Activated CD4-positive, alpha-beta T cell treated with anti-CD3 and anti-CD28 coated beads for 36 hours (primary cell): ENCODE results near the gene TUBG1. TPM values are rescaled to one million over a fixed set of nuclear protein-coding genes. Genes with fewer than 3 reads are reported as not detected.
"Not testable (repeated sequence)": the region's sequence is repeated elsewhere in the genome, so short reads cannot be mapped to it uniquely, and the experiment has no call there.

ENCODE experiments used
- ATAC-seq: fragments of 200-7000 bp; cut with Tn5 transposase; one replicate; pipeline ENCODE4 v1.10.0; 2021; ENCODE audit warnings: mild to moderate bottlenecking, moderate library complexity
- CTCF ChIA-PET: fragments of 350-600 bp; sonication (Branson Sonifier 250); formaldehyde crosslinking; loops from one replicate; lab custom pipeline; 2021; ENCODE audit warnings: antibody characterized with exemption; lab: Charles Lee
- POLR2A ChIA-PET: fragments of 350-600 bp; sonication (Branson Sonifier 250); formaldehyde crosslinking; loops from one replicate; lab custom pipeline; 2021; ENCODE audit warnings: antibody characterized with exemption, inconsistent platforms; lab: Charles Lee
- DNase-seq: peaks from one replicate; pipeline ENCODE4 v3.0.0-alpha.2; 2020
- H3K27ac Mint-ChIP-seq: one replicate; pipeline ENCODE4 v1.8.0; 2021; ENCODE audit warnings: mixed read lengths
- H3K27me3 Mint-ChIP-seq: one replicate; pipeline ENCODE4 v1.8.0; 2021; ENCODE audit warnings: mixed read lengths
- H3K36me3 Mint-ChIP-seq: one replicate; pipeline ENCODE4 v1.8.0; 2021; ENCODE audit warnings: low read depth, mixed read lengths
- H3K4me1 Mint-ChIP-seq: one replicate; pipeline ENCODE4 v1.8.0; 2021; ENCODE audit warnings: mixed read lengths
- H3K4me3 Mint-ChIP-seq: one replicate; pipeline ENCODE4 v1.8.0; 2021; ENCODE audit warnings: mild to moderate bottlenecking, moderate library complexity, mixed read lengths
- H3K9me3 Mint-ChIP-seq: one replicate; pipeline ENCODE4 v1.8.0; 2021; ENCODE audit warnings: low read depth, mixed read lengths
- intact Hi-C, 2 experiments: fragments of 100-400 bp; cut with DNase I in 1 of 2; cut with micrococcal nuclease in 1 of 2; formaldehyde crosslinking; loops; one replicate each; pipeline versions ENCODE4 v1.14.2 to v1.15.1; 2022 to 2024; cut with DNase I, micrococcal nuclease
- total RNA-seq, 2 experiments: library from RNA; stranded (reverse); gene quantifications; one replicate each; pipeline ENCODE4 v1.2.3, GENCODE V29; 2021

TUBG1 gene
- total RNA-seq, 2 experiments from 2014 or later: 76.1 to 102 TPM

DNA sequence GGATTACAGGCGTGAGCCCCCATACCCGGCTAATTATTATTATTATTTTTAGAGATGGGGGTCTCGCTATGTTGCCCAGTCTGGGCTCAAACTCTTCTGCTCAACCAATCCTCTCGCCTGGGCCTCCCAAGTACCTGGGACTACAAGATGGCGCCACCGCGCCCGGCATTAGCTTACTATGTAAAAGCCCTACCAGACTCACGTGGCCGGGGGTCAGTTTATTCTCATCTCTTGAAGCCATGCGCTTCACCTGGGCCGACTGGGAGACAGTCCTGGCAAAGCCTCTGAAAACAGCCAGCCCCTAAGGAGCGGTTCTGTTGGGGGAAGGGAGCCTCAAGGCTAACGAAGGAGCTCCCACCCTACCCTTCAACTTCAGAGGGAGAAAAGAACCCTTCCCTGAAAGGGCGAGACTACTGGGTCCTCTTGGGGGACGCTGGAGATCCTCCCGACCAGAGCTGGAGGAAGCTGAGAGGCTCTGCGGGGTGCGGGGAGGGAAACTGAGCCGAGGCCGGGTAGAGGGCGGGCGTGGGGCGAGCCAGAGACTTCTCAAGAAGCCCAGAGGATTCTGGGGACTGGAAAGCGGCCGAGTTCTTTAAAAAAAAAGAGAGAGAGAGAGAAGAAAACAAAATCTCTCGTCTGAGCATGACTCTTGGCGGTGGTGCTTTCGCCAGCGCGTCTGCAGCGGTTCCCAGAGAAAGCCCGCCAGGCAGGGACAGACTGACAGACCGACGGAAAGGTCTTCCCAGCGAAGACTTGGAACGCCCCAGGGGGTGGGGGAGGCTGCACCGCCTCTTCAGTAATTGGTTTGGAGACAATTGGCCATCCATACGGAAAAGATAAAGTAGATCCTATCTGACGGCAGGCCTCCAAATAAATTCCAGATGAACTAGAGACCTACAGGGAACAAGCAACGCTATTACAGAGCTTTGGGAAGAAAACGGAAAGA, 44.0 kb downstream of the TUBG1 start:
- intact Hi-C loops: no loop called here
- ATAC-seq (no peak), DNase-seq (no peak)
- peaks cover 17% of the 10 kb centered on the region for H3K4me1 Mint-ChIP-seq
- no peaks in the 10 kb centered on the region for H3K36me3 Mint-ChIP-seq
- H3K9me3 Mint-ChIP-seq: no peaks in the 10 kb centered on the region
- peaks cover 5% of the 10 kb centered on the region for H3K27me3 Mint-ChIP-seq
- CTCF ChIA-PET: interaction anchor here (0.6 to 0.7 kb wide), 2 partner anchors 10 to 75 kb away, joined by 3 to 4 read pairs; no protein-coding TSS in a partner anchor
- POLR2A ChIA-PET: interaction anchor here (0.6 kb wide), 1 partner anchor 10 kb away, joined by 6 read pairs; no protein-coding TSS in a partner anchor
- H3K27ac Mint-ChIP-seq: no peak overlapping the region
- no peak overlapping the region for H3K4me3 Mint-ChIP-seq

DNA sequence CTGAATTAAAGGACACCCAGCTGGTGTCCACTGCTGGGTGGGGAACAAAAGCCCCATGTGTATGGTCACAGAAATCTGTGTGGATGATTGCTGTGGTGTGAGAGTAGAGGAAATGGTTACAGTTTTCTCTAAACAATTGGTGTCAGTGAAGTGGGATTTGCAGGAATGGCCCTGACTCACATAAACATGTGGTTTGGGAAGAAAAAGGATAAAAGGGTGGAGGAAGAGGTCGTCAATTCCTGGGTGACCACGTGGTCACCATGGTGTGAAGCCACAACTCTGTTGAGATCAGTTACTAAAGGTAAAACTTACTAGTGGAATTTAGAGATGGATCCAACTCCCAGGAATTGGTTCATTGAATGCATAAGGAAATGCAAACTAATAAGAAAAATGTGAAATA, 46.0 kb downstream of the TUBG1 start:
- intact Hi-C loops: no loop called here
- no peak overlapping the region for H3K27ac Mint-ChIP-seq
- H3K4me3 Mint-ChIP-seq: no peak overlapping the region
- peaks cover 26% of the 10 kb centered on the region for H3K4me1 Mint-ChIP-seq
- no peak for ATAC-seq
- CTCF ChIA-PET: no interaction called here
- no peaks in the 10 kb centered on the region for H3K36me3 Mint-ChIP-seq
- DNase-seq: no peak
- H3K27me3 Mint-ChIP-seq: peaks cover 5% of the 10 kb centered on the region
- POLR2A ChIA-PET: no interaction called here
- no peaks in the 10 kb centered on the region for H3K9me3 Mint-ChIP-seq

DNA sequence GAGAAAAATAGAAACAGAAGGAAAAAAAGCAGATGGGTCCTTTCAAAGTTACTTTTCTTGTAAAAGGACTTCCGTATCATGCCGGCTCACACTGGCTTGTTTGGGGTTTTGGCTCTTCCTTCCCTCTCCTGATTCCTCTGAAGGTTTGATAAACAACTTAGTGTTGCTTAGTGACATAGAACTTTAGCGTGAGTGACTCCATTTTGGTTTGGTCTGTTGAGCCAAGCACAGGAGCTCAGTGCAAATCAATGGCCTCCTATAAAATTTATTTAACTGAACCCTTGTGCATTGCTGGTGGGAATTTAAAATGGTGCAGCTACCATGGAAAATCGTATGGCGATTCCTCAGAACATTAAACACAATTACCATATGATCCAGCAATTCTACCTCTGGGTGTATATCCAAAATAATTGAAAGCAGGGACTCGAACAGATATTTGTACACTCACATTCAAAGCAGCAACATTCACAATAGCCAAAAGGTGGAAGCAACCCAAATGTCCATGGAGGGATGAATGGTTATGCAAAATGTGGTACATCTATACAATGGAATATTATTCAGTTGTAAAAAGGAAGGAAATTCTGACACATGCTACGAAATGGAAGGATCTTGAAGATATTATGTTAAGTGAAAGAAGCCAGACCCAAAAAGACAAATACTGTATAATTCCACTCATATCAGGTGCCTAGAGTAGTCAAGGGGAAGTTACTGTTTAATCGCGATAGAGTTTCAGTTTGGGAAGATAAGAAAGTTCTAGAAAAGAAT, 48.5 kb downstream of the TUBG1 start:
- Mint-ChIP-seq H3K4me1 (peaks cover 26% of the 10 kb centered on the region), H3K27ac (peak overlapping the region; percentile 29), H3K4me3 (peak overlapping the region; percentile 86), H3K9me3 (no peaks in the 10 kb centered on the region), H3K36me3 (no peaks in the 10 kb centered on the region), H3K27me3 (peaks cover 3% of the 10 kb centered on the region)
- ATAC-seq (no peak), DNase-seq (no peak)
- intact Hi-C loops: no loop called here
- ChIA-PET POLR2A (no interaction called here), CTCF (interaction anchor here (1.1 kb wide), 1 partner anchor 78 kb away, joined by 4 read pairs; no protein-coding TSS in a partner anchor)

DNA sequence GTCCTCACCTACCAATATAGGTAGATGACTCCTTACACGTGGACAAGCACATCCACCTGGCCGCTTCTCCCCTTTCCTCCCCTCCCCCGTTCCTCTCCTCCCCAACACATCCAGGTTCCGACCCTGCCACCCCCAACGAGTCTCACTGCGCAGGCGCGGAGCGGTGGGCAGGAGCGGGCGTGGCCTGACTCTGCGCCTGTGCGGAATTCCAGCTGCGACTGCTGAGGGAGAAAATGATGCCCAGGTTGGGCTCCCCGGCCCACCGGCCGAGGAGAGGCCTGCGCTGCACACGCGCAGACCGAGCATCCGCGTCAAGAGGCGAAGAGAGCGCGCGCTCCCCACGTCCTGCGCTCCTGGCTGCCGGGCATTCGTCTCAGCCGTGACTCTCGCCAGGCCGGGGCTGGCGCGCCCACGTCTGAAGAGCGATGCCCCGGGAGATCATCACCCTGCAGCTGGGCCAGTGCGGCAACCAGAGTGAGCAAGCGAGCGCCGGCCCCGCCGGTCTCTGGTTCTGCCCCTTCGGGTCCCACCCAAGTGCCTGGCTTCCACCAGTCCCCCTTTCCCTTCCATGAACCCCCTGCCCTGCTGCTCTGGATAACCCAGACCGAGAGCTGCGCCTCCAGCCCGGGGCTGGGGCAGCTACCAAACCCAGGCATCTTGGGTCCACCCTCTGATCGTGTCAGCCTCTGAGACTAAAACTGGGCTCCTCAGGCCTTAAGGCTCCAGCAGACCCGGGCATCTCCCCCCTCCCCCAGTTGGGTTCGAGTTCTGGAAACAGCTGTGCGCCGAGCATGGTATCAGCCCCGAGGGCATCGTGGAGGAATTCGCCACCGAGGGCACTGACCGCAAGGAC, 49.8 kb downstream of the TUBG1 start, which contains the start of gene TUBG2:
Gene TUBG2 (plus strand): TSS at position 206 of the 853 bp plus-strand sequence. CDS start 220 bp downstream, at position 426.
- Mint-ChIP-seq H3K36me3 (no peaks in the 10 kb centered on the region), H3K27ac (peak within 1 kb of the TSS; percentile 67), H3K9me3 (no peaks in the 10 kb centered on the region), H3K4me1 (peaks cover 26% of the 10 kb centered on the region), H3K27me3 (no peaks in the 10 kb centered on the region), H3K4me3 (peak within 1 kb of the TSS; percentile 86)
- intact Hi-C loops: loop anchor here in 1 of 2 experiments (1.0 kb wide), 2 partner anchors 18 to 50 kb away; partner anchors contain the start of genes RETREG3 and TUBG1
- POLR2A ChIA-PET: interaction anchor here (0.6 kb wide), 1 partner anchor 50 kb away, joined by 9 read pairs; the partner anchor contains the start of gene TUBG1
- DNase-seq: peak; percentile 83
- ATAC-seq: peak; percentile 73
- CTCF ChIA-PET: interaction anchor here (0.6 to 1.7 kb wide), 4 partner anchors 20 to 157 kb away, joined by 3 to 8 read pairs (median 4); partner anchors contain the start of gene PSMC3IP

DNA sequence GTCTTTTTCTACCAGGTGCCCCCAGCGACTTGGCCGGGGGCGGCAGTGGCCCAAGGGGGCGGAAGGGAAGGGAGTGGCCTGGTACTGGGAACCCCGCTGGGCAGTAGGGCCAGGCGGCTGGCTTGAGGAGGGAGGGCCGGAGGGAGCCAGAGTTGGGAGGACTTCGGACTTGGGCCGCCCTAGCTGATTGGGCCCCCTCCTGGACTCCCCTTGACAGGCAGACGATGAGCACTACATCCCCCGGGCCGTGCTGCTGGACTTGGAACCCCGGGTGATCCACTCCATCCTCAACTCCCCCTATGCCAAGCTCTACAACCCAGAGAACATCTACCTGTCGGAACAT, 50.4 kb downstream of the TUBG1 start:
- H3K36me3 Mint-ChIP-seq, POLR2A ChIA-PET, H3K9me3 Mint-ChIP-seq, DNase-seq, ATAC-seq, H3K27me3 Mint-ChIP-seq, H3K27ac Mint-ChIP-seq: not testable (repeated sequence)
- Mint-ChIP-seq H3K4me1 (peaks cover 26% of the 10 kb centered on the region), H3K4me3 (peak overlapping the region; percentile 86)
- intact Hi-C loops: loop anchor here in 1 of 2 experiments (1.0 kb wide), 2 partner anchors 17 to 51 kb away; partner anchors contain the start of genes RETREG3 and TUBG1
- CTCF ChIA-PET: interaction anchor here (0.9 to 1.7 kb wide), 2 partner anchors 19 to 82 kb away, joined by 4 to 8 read pairs; partner anchors contain the start of gene PSMC3IP

DNA sequence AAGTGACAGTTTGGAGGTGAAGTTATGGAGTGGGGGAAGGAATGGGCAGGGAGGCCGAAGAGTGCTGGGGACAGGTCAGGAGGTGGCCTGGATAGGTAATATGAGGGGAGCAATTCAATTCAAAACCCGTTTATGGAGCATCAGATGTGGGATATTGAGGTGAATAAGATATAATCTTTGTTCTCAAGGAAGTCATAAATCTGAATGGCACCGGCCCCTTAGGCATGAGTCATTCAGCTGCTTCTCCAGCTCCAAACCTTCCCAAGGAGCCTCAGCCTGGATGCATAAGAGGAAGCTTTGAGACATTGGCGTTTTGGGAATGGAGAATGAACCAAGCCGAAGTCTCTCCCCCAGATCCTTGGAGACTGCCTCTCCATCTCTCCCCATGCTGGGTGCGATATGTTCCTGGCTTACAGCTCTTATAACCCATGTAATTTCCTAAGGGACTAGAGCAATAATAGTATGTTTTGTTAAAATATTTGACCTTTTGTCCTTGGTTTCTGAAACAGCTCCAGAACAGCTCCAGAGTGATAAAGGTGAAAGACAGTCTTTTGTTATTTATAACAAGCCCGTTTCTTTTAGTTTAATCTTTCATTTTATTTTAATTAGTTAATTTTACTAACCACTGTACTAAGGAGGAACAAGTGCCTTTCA, 51.3 kb downstream of the TUBG1 start:
- Mint-ChIP-seq H3K36me3 (peaks cover 4% of the 10 kb centered on the region), H3K4me3 (no peak overlapping the region), H3K9me3 (no peaks in the 10 kb centered on the region), H3K27ac (no peak overlapping the region), H3K4me1 (peaks cover 21% of the 10 kb centered on the region), H3K27me3 (no peaks in the 10 kb centered on the region)
- DNase-seq: no peak
- POLR2A ChIA-PET: no interaction called here
- intact Hi-C loops: no loop called here
- no peak for ATAC-seq
- CTCF ChIA-PET: interaction anchor here (0.6 to 1.4 kb wide), 7 partner anchors 20 to 476 kb away, joined by 3 to 8 read pairs (median 4); partner anchors contain the start of genes HCRT, RETREG3 and TUBG1

Other genes with a start within 250 kb of the TUBG1 start
- gene STAT3, start 221.2 kb upstream of the TUBG1 start, total RNA-seq: 100 to 1,000 TPM; 332 to 345 TPM
- 1 to 10 TPM; 4.2 to 4.4 TPM for gene CAVIN1, start 186.4 kb upstream of the TUBG1 start, total RNA-seq
- 10 to 100 TPM; 13.3 to 15.9 TPM for gene ATP6V0A1, start 150.8 kb upstream of the TUBG1 start, total RNA-seq
- gene NAGLU, start 73.4 kb upstream of the TUBG1 start, total RNA-seq: 10 to 100 TPM in 1 of 2 experiments, 1 to 10 TPM in 1; 9.7 to 12.5 TPM
- gene HSD17B1, start 56.8 kb upstream of the TUBG1 start, total RNA-seq: under 1 TPM; 0.35 to 0.41 TPM
- 100 to 1,000 TPM in 1 of 2 experiments, 10 to 100 TPM in 1; 83.3 to 105 TPM for gene COASY, start 47.5 kb upstream of the TUBG1 start, total RNA-seq
- 10 to 100 TPM; 38.7 to 40.7 TPM for gene MLX, start 42.6 kb upstream of the TUBG1 start, total RNA-seq
- gene PSMC3IP, start 32.0 kb upstream of the TUBG1 start, total RNA-seq: 10 to 100 TPM; 27.0 to 28.9 TPM
- 10 to 100 TPM; 28.3 to 30.9 TPM for gene RETREG3, start 309 bp upstream of the TUBG1 start, total RNA-seq
- 1 to 10 TPM; 9.0 to 9.2 TPM for gene TUBG2, start 49.6 kb downstream of the TUBG1 start, total RNA-seq
- gene PLEKHH3, start 67.3 kb downstream of the TUBG1 start, total RNA-seq: under 1 TPM; 0.73 to 0.97 TPM
- gene CCR10, start 72.2 kb downstream of the TUBG1 start, total RNA-seq: under 1 TPM; 0.18 to 0.37 TPM
- 1 to 10 TPM; 1.2 to 1.4 TPM for gene CNTNAP1, start 72.8 kb downstream of the TUBG1 start, total RNA-seq
- 10 to 100 TPM; 28.6 to 29.5 TPM for gene EZH1, start 135.4 kb downstream of the TUBG1 start, total RNA-seq
- gene RAMP2, start 151.5 kb downstream of the TUBG1 start, total RNA-seq: not detected
- 10 to 100 TPM; 62.5 to 64.0 TPM for gene VPS25, start 163.8 kb downstream of the TUBG1 start, total RNA-seq
- under 1 TPM; 0.42 to 0.64 TPM for gene WNK4, start 170.9 kb downstream of the TUBG1 start, total RNA-seq
- 10 to 100 TPM; 30.1 to 31.4 TPM for gene COA3, start 189.0 kb downstream of the TUBG1 start, total RNA-seq
- not detected for gene CNTD1, start 189.2 kb downstream of the TUBG1 start, total RNA-seq
- 100 to 1,000 TPM in 1 of 2 experiments, 10 to 100 TPM in 1; 69.1 to 101 TPM for gene BECN1, start 214.6 kb downstream of the TUBG1 start, total RNA-seq
- 100 to 1,000 TPM; 116 to 118 TPM for gene PSME3, start 223.7 kb downstream of the TUBG1 start, total RNA-seq
- 1 to 10 TPM; 1.7 to 1.9 TPM for gene AOC2, start 234.9 kb downstream of the TUBG1 start, total RNA-seq
- gene AOC3, start 241.5 kb downstream of the TUBG1 start, total RNA-seq: 1 to 10 TPM; 1.2 to 2.0 TPM